GM12873 (cell line): ENCODE data around the gene PRKCB.

ENCODE experiments used
- CTCF ChIP-seq: IDR thresholded peaks from 2 replicates; pipeline ENCODE4 v1.5.1; 2012; ENCODE audit warnings: low read depth, mild to moderate bottlenecking, moderate library complexity, low read length, control low read depth; ENCODE audit not compliant: insufficient read depth; ENCODE audit errors: missing control alignments

Gene PRKCB

GRCh38 chr16:24124291-24124690, 288.5 kb downstream of the PRKCB start:
- no peak for TF ChIP-seq CTCF

- TF ChIP-seq CTCF, result no peak
Observed at GRCh38 chr16:24125214-24125613, 289.4 kb downstream of the PRKCB start.

GRCh38 chr16:24129412-24129918, 293.7 kb downstream of the PRKCB start:
- TF ChIP-seq CTCF, result no peak

GRCh38 chr16:24130494-24131085, 294.8 kb downstream of the PRKCB start:
- TF ChIP-seq CTCF, result no peak

GRCh38 chr16:24131294-24131693, 295.5 kb downstream of the PRKCB start:
- no peak for TF ChIP-seq CTCF

- TF ChIP-seq CTCF, result no peak
Observed at GRCh38 chr16:24132048-24132796, 296.4 kb downstream of the PRKCB start.

- TF ChIP-seq CTCF, result no peak
Observed at GRCh38 chr16:24132797-24133155, 297.0 kb downstream of the PRKCB start.
